ENCODE results near the gene ARHGAP25. TPM values are rescaled to one million over a fixed set of nuclear protein-coding genes. Genes with fewer than 3 reads are reported as not detected.

Gene ARHGAP25
- total RNA-seq, 1 donor from 2014 or later: 7.3 TPM

DNA sequence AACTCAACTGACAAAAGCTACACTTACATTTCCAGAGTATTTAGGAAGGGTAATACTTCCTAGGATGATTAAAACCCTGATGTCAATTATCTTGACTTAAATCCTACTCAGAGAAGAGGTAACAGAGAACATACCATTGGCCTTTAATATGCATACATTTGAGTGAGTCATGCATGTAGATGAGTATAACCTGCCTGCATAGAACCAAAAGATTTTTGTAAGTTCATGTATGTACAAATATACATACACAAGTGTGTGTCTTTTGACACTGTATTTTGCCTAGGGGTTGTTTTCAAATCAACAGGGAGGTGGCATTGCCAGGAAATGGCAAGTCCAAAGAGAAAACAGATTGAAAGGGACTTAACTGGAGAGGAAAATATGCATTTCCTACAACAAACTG lies 130.5 kb downstream of the ARHGAP25 start:
- ATAC-seq (ENCODE audit: poor library complexity) (no peak), DNase-seq (no peak)
- intact Hi-C loops (cut with DNase I): no loop called here

DNA sequence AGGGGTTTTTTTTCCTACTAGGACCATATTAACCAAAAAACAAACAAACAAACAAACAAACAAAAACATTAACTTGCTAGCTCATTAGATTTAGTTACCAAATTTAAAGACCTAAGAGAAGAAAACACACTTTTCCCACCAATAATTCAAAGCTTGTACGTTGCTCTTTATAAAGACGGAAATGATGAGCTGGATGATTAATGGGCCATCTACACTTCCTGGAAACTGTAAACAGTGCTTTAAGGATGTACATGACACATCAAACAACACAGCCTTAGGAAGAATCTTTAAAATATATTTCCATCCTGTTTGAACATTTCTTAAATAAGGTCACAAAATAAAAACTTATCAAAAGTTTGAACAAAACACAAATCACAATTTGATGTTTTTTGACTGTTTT lies 135.6 kb downstream of the ARHGAP25 start:
- intact Hi-C loops (cut with DNase I): no loop called here
- ATAC-seq (ENCODE audit: poor library complexity): no peak
- no peak for DNase-seq

DNA sequence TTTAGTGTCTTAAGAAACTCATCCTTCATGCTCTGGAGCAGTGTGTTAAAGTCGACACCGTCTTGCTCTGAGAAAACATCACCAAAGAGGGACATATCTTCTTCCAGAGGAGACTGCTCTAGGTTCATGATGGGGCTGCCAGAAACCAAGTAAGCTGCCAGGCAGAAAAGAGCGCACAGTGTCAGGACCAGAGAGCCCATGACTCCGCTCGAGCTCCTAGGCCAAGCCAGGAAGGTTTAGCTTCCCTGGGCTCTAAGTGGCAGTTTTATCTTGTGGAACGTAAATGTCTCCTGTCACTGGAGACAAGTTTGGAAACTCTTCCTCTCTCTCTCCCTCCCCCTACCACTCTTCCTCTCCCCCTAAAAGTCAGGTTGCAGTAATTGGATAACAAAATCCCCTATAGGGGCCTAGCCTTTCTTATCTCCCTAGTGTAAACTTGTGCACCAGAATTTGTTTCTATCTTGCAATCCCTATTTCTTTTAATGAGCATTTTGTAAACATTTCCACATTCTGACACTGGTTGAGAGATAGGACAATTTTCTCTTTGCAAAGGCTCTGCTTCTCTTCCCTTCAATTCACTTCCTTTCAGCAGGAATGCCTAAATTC lies 136.7 kb downstream of the ARHGAP25 start, which contains the start of gene BMP10:
Gene BMP10, minus strand, starts transcription at position 239 of the 606 bp plus-strand sequence. Its CDS starts 39 bp downstream, at position 200.
- no peak for DNase-seq
- no peak for ATAC-seq (ENCODE audit: poor library complexity)
- intact Hi-C loops (cut with DNase I): no loop called here

Other genes starting within 250 kb of the ARHGAP25 start
- not detected for gene PROKR1, start 91.2 kb upstream of the ARHGAP25 start, total RNA-seq
- gene BMP10, start 136.6 kb downstream of the ARHGAP25 start, total RNA-seq: not detected
- not detected for gene GKN2, start 218.1 kb downstream of the ARHGAP25 start, total RNA-seq
- not detected for gene GKN1, start 239.8 kb downstream of the ARHGAP25 start, total RNA-seq

Data from Right ventricle myocardium superior (tissue), 1 donor.